Panc1 (cell line): ENCODE data around the gene MSH3. TPM values are rescaled to one million over a fixed set of nuclear protein-coding genes. Genes with fewer than 3 reads are reported as not detected.

ENCODE experiments used
- ATAC-seq: fragments of 200-7000 bp; cut with Tn5 transposase; 2 replicates; pipeline ENCODE4 v1.9.1; 2020; ENCODE audit warnings: mild to moderate bottlenecking, moderate library complexity
- BruUV-seq: library from RNA; stranded (reverse); fragments of 400-500 nt; replicated peaks from 2 replicates; lab custom pipeline; 2021; lab: Mats Ljungman, UMichigan
- CTCF ChIA-PET: fragments of 300-600 bp; sonication (Branson Sonifier 250); formaldehyde crosslinking; loops from one replicate; lab custom pipeline; 2022; ENCODE audit warnings: antibody characterized with exemption; lab: Charles Lee
- POLR2A ChIA-PET: fragments of 300-600 bp; sonication (Branson Sonifier 250); formaldehyde crosslinking; loops from one replicate; lab custom pipeline; 2022; ENCODE audit warnings: antibody characterized with exemption; lab: Charles Lee
- DNase-seq: peaks from one replicate; pipeline ENCODE4 v3.0.0-alpha.2; 2010; ENCODE audit warnings: low read depth, low spot score
- H3K27ac ChIP-seq: 2 replicates; pipeline ENCODE4 v1.5.1; 2011; ENCODE audit warnings: mild to moderate bottlenecking, low read length, inconsistent platforms
- H3K27me3 ChIP-seq: fragments of 200-500 bp; sonication (Bioruptor generic); 2 replicates; pipeline ENCODE4 v1.6.0; 2014; ENCODE audit warnings: low read length, inconsistent platforms; ENCODE audit not compliant: control insufficient read depth, insufficient read depth
- H3K36me3 ChIP-seq: fragments of 200-500 bp; sonication (Bioruptor generic); 2 replicates; pipeline ENCODE4 v1.5.1; 2014; ENCODE audit warnings: inconsistent platforms, mild to moderate bottlenecking, low read length, moderate library complexity; ENCODE audit not compliant: control insufficient read depth, insufficient read depth
- H3K4me1 ChIP-seq: 2 replicates; pipeline ENCODE4 v1.5.1; 2011; ENCODE audit warnings: inconsistent platforms, mild to moderate bottlenecking, low read length, moderate library complexity; ENCODE audit not compliant: control insufficient read depth, insufficient read depth
- H3K4me3 ChIP-seq, 2 experiments: 2 replicates each; pipeline ENCODE4 v1.5.1; 2011 to 2012; ENCODE audit warnings: low read depth in 2 of 2, low read length in 2 of 2, mild to moderate bottlenecking in 2 of 2, inconsistent platforms in 1 of 2, moderate library complexity in 1 of 2
- H3K9me3 ChIP-seq: fragments of 200-500 bp; sonication (Bioruptor generic); 2 replicates; pipeline ENCODE4 v1.5.1; 2014; ENCODE audit warnings: low read depth, mild to moderate bottlenecking, inconsistent platforms, low read length, moderate library complexity; ENCODE audit not compliant: control insufficient read depth, insufficient read depth
- CTCF ChIP-seq: fragments of 450-650 bp; IDR thresholded peaks from 2 replicates; pipeline ENCODE4 v1.5.1; 2017; ENCODE audit warnings: mild to moderate bottlenecking
- POLR2AphosphoS5 ChIP-seq: IDR thresholded peaks from 2 replicates; pipeline ENCODE4 v1.6.1; 2012; ENCODE audit warnings: mild to moderate bottlenecking, low read depth, low read length, moderate library complexity
- REST ChIP-seq, 2 experiments: IDR thresholded peaks; 2 replicates each; pipeline ENCODE4 v1.6.1; 2011 to 2012; ENCODE audit warnings: low read depth in 2 of 2, control low read depth in 1 of 2, low read length in 1 of 2, mild to moderate bottlenecking in 1 of 2, moderate library complexity in 1 of 2; ENCODE audit not compliant: insufficient read depth in 1 of 2
- SIN3A ChIP-seq: IDR thresholded peaks from 2 replicates; pipeline ENCODE4 v1.6.1; 2012; ENCODE audit warnings: low read depth, mild to moderate bottlenecking, low read length, moderate library complexity, borderline replicate concordance; ENCODE audit not compliant: insufficient read depth
- TCF7L2 ChIP-seq: IDR thresholded peaks from 2 replicates; pipeline ENCODE4 v1.6.1; 2011; ENCODE audit warnings: mild to moderate bottlenecking, low read depth, low read length, inconsistent platforms
- in situ Hi-C: cut with HindIII; loops from 2 replicates; pipeline ENCODE4 v1.10.0; 2016; ENCODE audit warnings: low sequenced_read_pairs, low pct_unique_long_range_greater_than_20kb
- intact Hi-C: fragments of 100-400 bp; cut with micrococcal nuclease; formaldehyde crosslinking; loops from one replicate; pipeline ENCODE4 v1.10.0; 2022; ENCODE audit not compliant: unreplicated experiment
- total RNA-seq: library from RNA; stranded (reverse); gene quantifications from one replicate; pipeline ENCODE4 v1.2.1, GENCODE V29; 2021; ENCODE audit not compliant: unreplicated experiment

Gene MSH3
- total RNA-seq, 1 experiment from 2014 or later = 18.9 TPM

DNA sequence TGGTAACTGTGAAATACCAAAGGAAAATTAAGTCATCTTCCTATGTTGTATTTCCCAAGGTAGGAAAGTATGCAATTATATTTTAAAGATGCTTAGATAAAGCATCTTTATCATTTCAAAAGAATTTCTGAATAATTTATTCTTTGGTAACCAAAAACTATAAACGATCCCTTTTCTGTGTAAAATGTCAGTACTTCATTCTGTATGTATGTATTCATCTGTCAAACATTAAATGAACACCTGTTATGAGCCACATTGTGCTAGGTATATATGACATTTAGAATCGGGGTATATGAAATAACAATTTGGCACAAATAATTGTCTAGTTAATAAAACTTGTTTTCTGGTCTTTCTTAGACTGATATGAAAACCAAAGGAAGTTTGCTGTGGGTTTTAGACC lies 89.7 kb downstream of the MSH3 start:
- H3K27me3 ChIP-seq = no peaks in the 10 kb centered on the region
- H3K9me3 ChIP-seq = no peaks in the 10 kb centered on the region
- H3K4me3 ChIP-seq = no peak overlapping the region
- ATAC-seq (no peak), DNase-seq (no peak)
- intact Hi-C loops (no loop called here), in situ Hi-C loops (no loop called here)
- no peak overlapping the region for H3K27ac ChIP-seq
- TF ChIP-seq TCF7L2 = no peak
- no peak for TF ChIP-seq SIN3A
- TF ChIP-seq REST (IDR thresholded peaks at IDR 0.05; ENCODE audit: insufficient read depth in 1 of 2, low read depth in 2 of 2, low read length in 1 of 2) = no peak
- no peak for TF ChIP-seq CTCF
- no peak for TF ChIP-seq POLR2AphosphoS5
- ChIA-PET CTCF (no interaction called here), POLR2A (no interaction called here)
- BruUV-seq = no TSS peak
- H3K4me1 ChIP-seq = no peaks in the 10 kb centered on the region
- H3K36me3 ChIP-seq = 0 out of 2 replicates have a peak, but pooled peaks cover 2% of the 10 kb centered on the region

DNA sequence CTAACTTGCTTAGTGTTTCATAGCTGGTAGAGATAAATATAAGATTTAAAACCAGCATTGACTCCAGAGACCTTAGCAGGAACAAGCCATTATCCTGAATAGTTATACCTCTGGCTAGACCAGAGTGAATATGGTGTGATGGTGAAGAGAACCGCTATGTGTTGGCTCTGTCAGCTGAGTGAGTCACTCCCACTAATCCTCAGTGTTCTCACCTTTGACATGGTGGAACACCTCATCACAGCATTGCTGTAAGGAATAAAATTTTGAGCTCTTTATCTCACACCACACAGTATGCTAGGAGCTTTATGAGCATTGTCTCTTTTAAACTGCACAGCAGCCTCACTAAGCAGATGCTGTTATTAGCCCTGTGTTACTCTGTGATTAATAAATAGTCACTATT lies 91.0 kb downstream of the MSH3 start:
- H3K9me3 ChIP-seq = no peaks in the 10 kb centered on the region
- in situ Hi-C loops (no loop called here), intact Hi-C loops (no loop called here)
- no peak overlapping the region for H3K4me3 ChIP-seq
- CTCF ChIA-PET = no interaction called here
- no peak for DNase-seq
- POLR2A ChIA-PET = no interaction called here
- no TSS peak for BruUV-seq
- H3K27ac ChIP-seq = no peak overlapping the region
- 0 out of 2 replicates have a peak, but pooled peaks cover 2% of the 10 kb centered on the region for H3K36me3 ChIP-seq
- ATAC-seq = no peak
- no peaks in the 10 kb centered on the region for H3K27me3 ChIP-seq
- H3K4me1 ChIP-seq = no peaks in the 10 kb centered on the region
- TF ChIP-seq POLR2AphosphoS5 = no peak
- TF ChIP-seq CTCF = no peak
- no peak for TF ChIP-seq SIN3A
- TF ChIP-seq TCF7L2 = no peak
- no peak for TF ChIP-seq REST (IDR thresholded peaks at IDR 0.05; ENCODE audit: insufficient read depth in 1 of 2, low read depth in 2 of 2, low read length in 1 of 2)
